Measurements from ENCODE around the gene PACS2. TPM values are rescaled to one million over a fixed set of nuclear protein-coding genes. Genes with fewer than 3 reads are reported as not detected.

The PACS2 gene
- total RNA-seq, 2 experiments from 2014 or later, result 57.7 to 61.5 TPM

DNA sequence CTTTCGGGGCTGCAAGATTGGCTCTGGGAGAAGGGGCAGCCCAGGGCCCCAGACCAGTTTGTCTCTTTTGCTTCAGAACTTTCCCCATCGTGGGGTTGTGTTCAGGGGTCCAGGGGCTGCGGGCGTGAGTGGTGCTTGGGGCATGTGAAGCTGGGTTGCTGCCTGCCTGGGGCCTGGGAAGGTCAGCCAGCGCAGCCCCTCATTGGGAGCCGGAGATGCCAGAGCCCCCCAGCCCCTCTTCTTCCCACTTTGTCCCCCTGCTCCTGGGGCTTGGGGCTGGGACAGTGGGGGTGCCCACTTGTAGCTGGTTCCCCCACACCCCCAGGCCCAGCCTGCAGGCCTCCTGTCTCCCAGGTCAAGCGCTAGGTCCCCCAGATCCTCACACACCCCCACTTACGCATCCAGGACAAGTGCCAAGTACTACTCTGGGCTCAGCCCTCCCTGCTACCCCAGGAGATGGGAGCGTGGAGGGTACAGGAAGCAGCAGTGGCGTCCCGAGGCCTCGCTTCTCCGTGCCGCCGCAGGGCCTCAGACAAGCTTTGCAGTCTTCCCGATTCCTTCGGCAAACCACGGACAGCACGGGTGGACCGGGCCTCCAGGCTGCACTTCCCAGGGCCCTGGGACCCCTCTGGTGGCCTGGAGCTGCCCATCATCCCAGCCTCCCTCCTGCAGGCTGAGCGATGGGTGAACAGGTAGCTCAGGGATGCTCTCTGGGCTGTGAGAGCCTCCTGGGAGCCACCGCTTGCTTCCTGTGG lies 41.5 kb downstream of the PACS2 start:
- ATAC-seq (ENCODE audit: poor library complexity), result no peak
- H3K4me3 Mint-ChIP-seq, result no peak overlapping the region
- Histone ChIP-seq H3K9me3 (ENCODE audit: control insufficient read depth in 1 of 2, insufficient read depth in 1 of 2, low read length in 2 of 2) (no peaks in the 10 kb centered on the region), H3K4me3 (ENCODE audit: low read length) (no peak overlapping the region), H3K27me3 (ENCODE audit: control insufficient read depth in 1 of 2, insufficient read depth in 2 of 2, low read length in 2 of 2) (no peaks in the 10 kb centered on the region), H3K4me1 (ENCODE audit: insufficient read depth, low read length) (peaks cover 5% of the 10 kb centered on the region), H3K36me3 (ENCODE audit: insufficient read depth, low read length) (peaks cover 11% of the 10 kb centered on the region), H3K27ac (ENCODE audit: low read depth in 1 of 2, low read length in 2 of 2) (no peak overlapping the region)
- H3K9me3 Mint-ChIP-seq, result no peaks in the 10 kb centered on the region
- TF ChIP-seq, protein P1, sequence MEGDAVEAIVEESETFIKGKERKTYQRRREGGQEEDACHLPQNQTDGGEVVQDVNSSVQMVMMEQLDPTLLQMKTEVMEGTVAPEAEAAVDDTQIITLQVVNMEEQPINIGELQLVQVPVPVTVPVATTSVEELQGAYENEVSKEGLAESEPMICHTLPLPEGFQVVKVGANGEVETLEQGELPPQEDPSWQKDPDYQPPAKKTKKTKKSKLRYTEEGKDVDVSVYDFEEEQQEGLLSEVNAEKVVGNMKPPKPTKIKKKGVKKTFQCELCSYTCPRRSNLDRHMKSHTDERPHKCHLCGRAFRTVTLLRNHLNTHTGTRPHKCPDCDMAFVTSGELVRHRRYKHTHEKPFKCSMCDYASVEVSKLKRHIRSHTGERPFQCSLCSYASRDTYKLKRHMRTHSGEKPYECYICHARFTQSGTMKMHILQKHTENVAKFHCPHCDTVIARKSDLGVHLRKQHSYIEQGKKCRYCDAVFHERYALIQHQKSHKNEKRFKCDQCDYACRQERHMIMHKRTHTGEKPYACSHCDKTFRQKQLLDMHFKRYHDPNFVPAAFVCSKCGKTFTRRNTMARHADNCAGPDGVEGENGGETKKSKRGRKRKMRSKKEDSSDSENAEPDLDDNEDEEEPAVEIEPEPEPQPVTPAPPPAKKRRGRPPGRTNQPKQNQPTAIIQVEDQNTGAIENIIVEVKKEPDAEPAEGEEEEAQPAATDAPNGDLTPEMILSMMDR (IDR thresholded peaks at IDR 0.05), result no peak
- intact Hi-C loops (cut with DNase I, micrococcal nuclease), result no loop called here
- ChIA-PET POLR2A (no interaction called here), CTCF (no interaction called here)
- no peak overlapping the region for H3K27ac Mint-ChIP-seq
- no peak for DNase-seq
- H3K27me3 Mint-ChIP-seq, result no peaks in the 10 kb centered on the region
- H3K4me1 Mint-ChIP-seq (ENCODE audit: low read depth), result peaks cover 4% of the 10 kb centered on the region
- peaks cover 8% of the 10 kb centered on the region for H3K36me3 Mint-ChIP-seq (ENCODE audit: low read depth)

- Histone ChIP-seq H3K9me3 (ENCODE audit: control insufficient read depth in 1 of 2, insufficient read depth in 1 of 2, low read length in 2 of 2) (no peaks in the 10 kb centered on the region), H3K4me3 (ENCODE audit: low read length) (no peak overlapping the region), H3K4me1 (ENCODE audit: insufficient read depth, low read length) (peaks cover 3% of the 10 kb centered on the region), H3K27ac (ENCODE audit: low read depth in 1 of 2, low read length in 2 of 2) (no peak overlapping the region), H3K27me3 (ENCODE audit: control insufficient read depth in 1 of 2, insufficient read depth in 2 of 2, low read length in 2 of 2) (no peaks in the 10 kb centered on the region), H3K36me3 (ENCODE audit: insufficient read depth, low read length) (peaks cover 12% of the 10 kb centered on the region)
- TF ChIP-seq, protein P1 (IDR thresholded peaks at IDR 0.05), result no peak
- Mint-ChIP-seq H3K4me1 (ENCODE audit: low read depth) (peaks cover 3% of the 10 kb centered on the region), H3K27me3 (no peaks in the 10 kb centered on the region), H3K4me3 (no peak overlapping the region), H3K9me3 (no peaks in the 10 kb centered on the region), H3K36me3 (ENCODE audit: low read depth) (peaks cover 3% of the 10 kb centered on the region), H3K27ac (no peak overlapping the region)
- intact Hi-C loops (cut with DNase I, micrococcal nuclease), result no loop called here
- ChIA-PET POLR2A (no interaction called here), CTCF (no interaction called here)
- ATAC-seq (ENCODE audit: poor library complexity) (no peak), DNase-seq (no peak)
Measured at GRCh38 chr14:105356927-105357326, 42.4 kb downstream of the PACS2 start.

DNA sequence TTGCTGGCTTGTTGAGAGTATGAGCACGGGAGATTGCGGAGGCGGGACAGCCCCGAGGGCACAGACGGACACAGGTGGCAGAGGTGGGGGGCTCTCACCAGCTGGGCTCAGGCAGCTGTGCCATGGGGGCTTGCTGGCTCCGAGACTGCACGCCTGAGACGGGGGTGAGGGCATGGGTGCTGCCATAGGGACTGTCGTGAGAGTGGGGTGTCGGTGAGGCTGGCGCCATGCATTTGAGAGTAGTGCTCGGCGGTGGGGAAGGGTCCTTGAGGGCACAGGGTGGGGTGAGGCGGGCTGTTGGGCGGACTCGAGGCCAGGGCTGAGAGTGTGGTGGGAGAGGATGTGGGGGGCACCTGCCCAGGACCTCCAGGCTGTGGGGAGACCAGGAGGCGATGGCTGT lies 43.1 kb downstream of the PACS2 start:
- Mint-ChIP-seq H3K4me1 (ENCODE audit: low read depth) (no peaks in the 10 kb centered on the region), H3K27me3 (no peaks in the 10 kb centered on the region), H3K4me3 (no peak overlapping the region), H3K27ac (no peak overlapping the region), H3K36me3 (ENCODE audit: low read depth) (no peaks in the 10 kb centered on the region), H3K9me3 (no peaks in the 10 kb centered on the region)
- no peak overlapping the region for H3K4me3 ChIP-seq (ENCODE audit: low read length)
- DNase-seq (no peak), ATAC-seq (ENCODE audit: poor library complexity) (no peak)
- H3K4me1 ChIP-seq (ENCODE audit: insufficient read depth, low read length), result no peaks in the 10 kb centered on the region
- intact Hi-C loops (cut with DNase I, micrococcal nuclease), result no loop called here
- CTCF ChIA-PET, result no interaction called here
- H3K27me3 ChIP-seq (ENCODE audit: control insufficient read depth in 1 of 2, insufficient read depth in 2 of 2, low read length in 2 of 2), result no peaks in the 10 kb centered on the region
- H3K27ac ChIP-seq (ENCODE audit: low read depth in 1 of 2, low read length in 2 of 2), result no peak overlapping the region
- no peaks in the 10 kb centered on the region for H3K9me3 ChIP-seq (ENCODE audit: control insufficient read depth in 1 of 2, insufficient read depth in 1 of 2, low read length in 2 of 2)
- peaks cover 12% of the 10 kb centered on the region for H3K36me3 ChIP-seq (ENCODE audit: insufficient read depth, low read length)
- TF ChIP-seq, protein P1 (IDR thresholded peaks at IDR 0.05), result no peak
- POLR2A ChIA-PET, result no interaction called here

Data from CD4-positive, alpha-beta T cell (primary cell).